ENCODE data around the gene PARD3.

The PARD3 gene

GRCh38 chr10:34811126-34811967, 3.7 kb downstream of the PARD3 start:
- H3K27me3 ChIP-seq (ENCODE audit: control insufficient read depth in 1 of 2, insufficient read depth in 2 of 2, low read length in 2 of 2) = no peaks in the 10 kb centered on the region
- peak overlapping the region in 1 of 2 donors; percentile 31 for H3K4me3 ChIP-seq (ENCODE audit: low read depth in 1 of 2, low read length in 2 of 2)
- no peaks in the 10 kb centered on the region for H3K36me3 ChIP-seq (ENCODE audit: insufficient read depth, low read length)
- H3K27ac ChIP-seq (ENCODE audit: low read depth, low read length) = no peak overlapping the region
- peaks cover 55% of the 10 kb centered on the region for H3K4me1 ChIP-seq (ENCODE audit: insufficient read depth, low read length)
- H3K9me3 ChIP-seq (ENCODE audit: low read length) = no peaks in the 10 kb centered on the region
- H3K9ac ChIP-seq (ENCODE audit: low read length) = no peak overlapping the region

GRCh38 chr10:34809796-34810195, 5.3 kb downstream of the PARD3 start:
- no peaks in the 10 kb centered on the region for H3K36me3 ChIP-seq (ENCODE audit: insufficient read depth, low read length)
- H3K9me3 ChIP-seq (ENCODE audit: low read length) = no peaks in the 10 kb centered on the region
- peaks cover 53% of the 10 kb centered on the region for H3K4me1 ChIP-seq (ENCODE audit: insufficient read depth, low read length)
- H3K27ac ChIP-seq (ENCODE audit: low read depth, low read length) = peak overlapping the region; percentile 65
- H3K27me3 ChIP-seq (ENCODE audit: control insufficient read depth in 1 of 2, insufficient read depth in 2 of 2, low read length in 2 of 2) = no peaks in the 10 kb centered on the region
- no peak overlapping the region for H3K9ac ChIP-seq (ENCODE audit: low read length)
- H3K4me3 ChIP-seq (ENCODE audit: low read depth in 1 of 2, low read length in 2 of 2) = no peak overlapping the region

GRCh38 chr10:34808801-34809745, 6.0 kb downstream of the PARD3 start:
- Histone ChIP-seq H3K27ac (ENCODE audit: low read depth, low read length) (peak overlapping the region; percentile 65), H3K36me3 (ENCODE audit: insufficient read depth, low read length) (no peaks in the 10 kb centered on the region), H3K4me3 (ENCODE audit: low read depth in 1 of 2, low read length in 2 of 2) (peak overlapping the region in 1 of 2 donors; percentile 25), H3K27me3 (ENCODE audit: control insufficient read depth in 1 of 2, insufficient read depth in 2 of 2, low read length in 2 of 2) (no peaks in the 10 kb centered on the region), H3K9ac (ENCODE audit: low read length) (peak overlapping the region; percentile 12), H3K9me3 (ENCODE audit: low read length) (no peaks in the 10 kb centered on the region), H3K4me1 (ENCODE audit: insufficient read depth, low read length) (peaks cover 53% of the 10 kb centered on the region)

GRCh38 chr10:34808336-34808735, 6.8 kb downstream of the PARD3 start:
- Histone ChIP-seq H3K36me3 (ENCODE audit: insufficient read depth, low read length) (no peaks in the 10 kb centered on the region), H3K27ac (ENCODE audit: low read depth, low read length) (peak overlapping the region; percentile 65)

GRCh38 chr10:34804306-34804705, 10.8 kb downstream of the PARD3 start:
- no peaks in the 10 kb centered on the region for H3K9me3 ChIP-seq (ENCODE audit: low read length)
- no peaks in the 10 kb centered on the region for H3K36me3 ChIP-seq (ENCODE audit: insufficient read depth, low read length)
- no peaks in the 10 kb centered on the region for H3K27me3 ChIP-seq (ENCODE audit: control insufficient read depth in 1 of 2, insufficient read depth in 2 of 2, low read length in 2 of 2)
- peaks cover 29% of the 10 kb centered on the region for H3K4me1 ChIP-seq (ENCODE audit: insufficient read depth, low read length)
- H3K9ac ChIP-seq (ENCODE audit: low read length) = no peak overlapping the region
- no peak overlapping the region for H3K27ac ChIP-seq (ENCODE audit: low read depth, low read length)
- H3K4me3 ChIP-seq (ENCODE audit: low read depth in 1 of 2, low read length in 2 of 2) = no peak overlapping the region

More at GRCh38 chr10:34808336-34808735, 6.8 kb downstream of the PARD3 start:
- peak overlapping the region in 1 of 2 donors; percentile 25 for H3K4me3 ChIP-seq (ENCODE audit: low read depth in 1 of 2, low read length in 2 of 2)
- H3K9ac ChIP-seq (ENCODE audit: low read length) = no peak overlapping the region
- no peaks in the 10 kb centered on the region for H3K9me3 ChIP-seq (ENCODE audit: low read length)
- H3K27me3 ChIP-seq (ENCODE audit: control insufficient read depth in 1 of 2, insufficient read depth in 2 of 2, low read length in 2 of 2) = no peaks in the 10 kb centered on the region
- peaks cover 48% of the 10 kb centered on the region for H3K4me1 ChIP-seq (ENCODE audit: insufficient read depth, low read length)

- no peaks in the 10 kb centered on the region for H3K9me3 ChIP-seq (ENCODE audit: low read length)
- H3K9ac ChIP-seq (ENCODE audit: low read length) = no peak overlapping the region
Measured at GRCh38 chr10:34802692-34803091, 12.4 kb downstream of the PARD3 start.

GRCh38 chr10:34801097-34801733, 13.9 kb downstream of the PARD3 start:
- Histone ChIP-seq H3K4me1 (ENCODE audit: insufficient read depth, low read length) (peaks cover 18% of the 10 kb centered on the region), H3K27ac (ENCODE audit: low read depth, low read length) (peak overlapping the region; percentile 19), H3K27me3 (ENCODE audit: control insufficient read depth in 1 of 2, insufficient read depth in 2 of 2, low read length in 2 of 2) (no peaks in the 10 kb centered on the region), H3K9ac (ENCODE audit: low read length) (peak overlapping the region; percentile 17), H3K4me3 (ENCODE audit: low read depth in 1 of 2, low read length in 2 of 2) (no peak overlapping the region), H3K36me3 (ENCODE audit: insufficient read depth, low read length) (no peaks in the 10 kb centered on the region), H3K9me3 (ENCODE audit: low read length) (no peaks in the 10 kb centered on the region)

More at GRCh38 chr10:34802692-34803091, 12.4 kb downstream of the PARD3 start:
- no peak overlapping the region for H3K4me3 ChIP-seq (ENCODE audit: low read depth in 1 of 2, low read length in 2 of 2)
- H3K36me3 ChIP-seq (ENCODE audit: insufficient read depth, low read length) = no peaks in the 10 kb centered on the region
- H3K27ac ChIP-seq (ENCODE audit: low read depth, low read length) = no peak overlapping the region
- no peaks in the 10 kb centered on the region for H3K27me3 ChIP-seq (ENCODE audit: control insufficient read depth in 1 of 2, insufficient read depth in 2 of 2, low read length in 2 of 2)
- H3K4me1 ChIP-seq (ENCODE audit: insufficient read depth, low read length) = peaks cover 18% of the 10 kb centered on the region

GRCh38 chr10:34800624-34801023, 14.5 kb downstream of the PARD3 start:
- H3K9me3 ChIP-seq (ENCODE audit: low read length) = no peaks in the 10 kb centered on the region
- no peaks in the 10 kb centered on the region for H3K36me3 ChIP-seq (ENCODE audit: insufficient read depth, low read length)
- peaks cover 18% of the 10 kb centered on the region for H3K4me1 ChIP-seq (ENCODE audit: insufficient read depth, low read length)
- H3K27me3 ChIP-seq (ENCODE audit: control insufficient read depth in 1 of 2, insufficient read depth in 2 of 2, low read length in 2 of 2) = no peaks in the 10 kb centered on the region
- H3K4me3 ChIP-seq (ENCODE audit: low read depth in 1 of 2, low read length in 2 of 2) = no peak overlapping the region
- peak overlapping the region; percentile 19 for H3K27ac ChIP-seq (ENCODE audit: low read depth, low read length)
- H3K9ac ChIP-seq (ENCODE audit: low read length) = peak overlapping the region; percentile 17

- Histone ChIP-seq H3K27me3 (ENCODE audit: control insufficient read depth in 1 of 2, insufficient read depth in 2 of 2, low read length in 2 of 2) (no peaks in the 10 kb centered on the region), H3K4me1 (ENCODE audit: insufficient read depth, low read length) (peaks cover 18% of the 10 kb centered on the region), H3K9ac (ENCODE audit: low read length) (no peak overlapping the region)
Measured at GRCh38 chr10:34798654-34799053, 16.4 kb downstream of the PARD3 start.

GRCh38 chr10:34797155-34797554, 17.9 kb downstream of the PARD3 start:
- H3K9me3 ChIP-seq (ENCODE audit: low read length) = no peaks in the 10 kb centered on the region
- H3K27ac ChIP-seq (ENCODE audit: low read depth, low read length) = no peak overlapping the region
- peaks cover 31% of the 10 kb centered on the region for H3K4me1 ChIP-seq (ENCODE audit: insufficient read depth, low read length)
- no peak overlapping the region for H3K4me3 ChIP-seq (ENCODE audit: low read depth in 1 of 2, low read length in 2 of 2)
- no peaks in the 10 kb centered on the region for H3K27me3 ChIP-seq (ENCODE audit: control insufficient read depth in 1 of 2, insufficient read depth in 2 of 2, low read length in 2 of 2)
- H3K36me3 ChIP-seq (ENCODE audit: insufficient read depth, low read length) = no peaks in the 10 kb centered on the region
- H3K9ac ChIP-seq (ENCODE audit: low read length) = no peak overlapping the region

More at GRCh38 chr10:34798654-34799053, 16.4 kb downstream of the PARD3 start:
- no peak overlapping the region for H3K4me3 ChIP-seq (ENCODE audit: low read depth in 1 of 2, low read length in 2 of 2)
- H3K36me3 ChIP-seq (ENCODE audit: insufficient read depth, low read length) = no peaks in the 10 kb centered on the region
- H3K27ac ChIP-seq (ENCODE audit: low read depth, low read length) = no peak overlapping the region
- no peaks in the 10 kb centered on the region for H3K9me3 ChIP-seq (ENCODE audit: low read length)

GRCh38 chr10:34796133-34796532, 19.0 kb downstream of the PARD3 start:
- H3K27ac ChIP-seq (ENCODE audit: low read depth, low read length) = no peak overlapping the region
- H3K9ac ChIP-seq (ENCODE audit: low read length) = no peak overlapping the region
- H3K4me3 ChIP-seq (ENCODE audit: low read depth in 1 of 2, low read length in 2 of 2) = no peak overlapping the region
- H3K36me3 ChIP-seq (ENCODE audit: insufficient read depth, low read length) = no peaks in the 10 kb centered on the region
- no peaks in the 10 kb centered on the region for H3K27me3 ChIP-seq (ENCODE audit: control insufficient read depth in 1 of 2, insufficient read depth in 2 of 2, low read length in 2 of 2)
- H3K9me3 ChIP-seq (ENCODE audit: low read length) = no peaks in the 10 kb centered on the region
- peaks cover 35% of the 10 kb centered on the region for H3K4me1 ChIP-seq (ENCODE audit: insufficient read depth, low read length)

Data from muscle layer of colon (tissue), 2 donors.